ENCODE measurements around the gene OSGEP.

- TF ChIP-seq WT1 (tag by site-specific recombination; IDR thresholded peaks at IDR 0.05) (no peak), ZFP37 (tag by site-specific recombination; IDR thresholded peaks at IDR 0.05) (no peak), ZNF776 (tag by site-specific recombination; IDR thresholded peaks at IDR 0.05; ENCODE audit: borderline replicate concordance) (no peak), FEZF1 (tag by site-specific recombination; IDR thresholded peaks at IDR 0.05) (no peak), CTCF (tag by site-specific recombination; IDR thresholded peaks at IDR 0.05) (no peak), ZNF184 (tag by site-specific recombination; IDR thresholded peaks at IDR 0.05) (no peak), ZNF629 (tag by site-specific recombination; IDR thresholded peaks at IDR 0.05) (no peak), KLF17 (tag by site-specific recombination; IDR thresholded peaks at IDR 0.05) (no peak), ZBTB44 (tag by site-specific recombination; IDR thresholded peaks at IDR 0.05) (no peak)
Measured at GRCh38 chr14:20487396-20487725, 32.7 kb upstream of the OSGEP start.
